Skeletal muscle satellite cell (primary cell): ENCODE results near the gene DESI2. TPM values are rescaled to one million over a fixed set of nuclear protein-coding genes. Genes with fewer than 3 reads are reported as not detected.

Experiments
- H3K27me3 ChIP-seq: 2 replicates; pipeline ENCODE4 v1.7.0; 2013; ENCODE audit warnings: low read length; ENCODE audit not compliant: control insufficient read depth, insufficient read depth
- H3K36me3 ChIP-seq: 2 replicates; pipeline ENCODE4 v1.7.0; 2013; ENCODE audit warnings: mild to moderate bottlenecking, control low read depth, low read length; ENCODE audit not compliant: insufficient read depth
- H3K4me1 ChIP-seq: 2 replicates; pipeline ENCODE4 v1.7.0; 2013; ENCODE audit warnings: low read length; ENCODE audit not compliant: control insufficient read depth, insufficient read depth
- H3K4me2 ChIP-seq: 2 replicates; pipeline ENCODE4 v1.7.0; 2013; ENCODE audit warnings: mild to moderate bottlenecking, low read length
- H3K4me3 ChIP-seq: 2 replicates; pipeline ENCODE4 v1.7.0; 2013; ENCODE audit warnings: low read length
- H3K9ac ChIP-seq: 2 replicates; pipeline ENCODE4 v1.7.0; 2013; ENCODE audit warnings: mild to moderate bottlenecking, low read depth, low read length, moderate library complexity
- H3K9me3 ChIP-seq: replicated peaks from 2 replicates; pipeline ENCODE4 v1.7.0; 2013; ENCODE audit warnings: mild to moderate bottlenecking, control low read depth, low read length
- total RNA-seq: library from RNA; depleted of rRNA; stranded (reverse); fragments of >200 nt; gene quantifications from 2 replicates; pipeline ENCODE4 v1.2.3, GENCODE V29; 2012; rRNA removed

Gene DESI2
- total RNA-seq = 32.7 and 36.9 TPM in 2 replicates

- Histone ChIP-seq H3K36me3 (peaks cover 4% of the 10 kb centered on the region), H3K9ac (peak within 1 kb of the TSS; percentile 95), H3K27me3 (no peaks in the 10 kb centered on the region), H3K4me3 (peak within 1 kb of the TSS; percentile 80), H3K4me2 (peak within 1 kb of the TSS; percentile 88), H3K9me3 (no peaks in the 10 kb centered on the region), H3K4me1 (peaks cover 24% of the 10 kb centered on the region)
Observed at GRCh38 chr1:244652623-244653438, at the start of gene DESI2. Gene DESI2 (plus strand): TSS chr1:244653126. CDS start chr1:244653314, 188 bp downstream.

GRCh38 chr1:244603498-244603897 is 49.4 kb upstream of the DESI2 start:
- Histone ChIP-seq H3K36me3 (no peaks in the 10 kb centered on the region), H3K9me3 (no peaks in the 10 kb centered on the region), H3K4me2 (no peak overlapping the region), H3K4me3 (no peak overlapping the region), H3K4me1 (peaks cover 12% of the 10 kb centered on the region), H3K27me3 (no peaks in the 10 kb centered on the region), H3K9ac (no peak overlapping the region)

- Histone ChIP-seq H3K9ac (no peak overlapping the region), H3K36me3 (no peaks in the 10 kb centered on the region), H3K4me1 (no peaks in the 10 kb centered on the region), H3K27me3 (no peaks in the 10 kb centered on the region), H3K4me2 (no peak overlapping the region), H3K9me3 (no peaks in the 10 kb centered on the region), H3K4me3 (no peak overlapping the region)
Observed at GRCh38 chr1:244605835-244606370, 47.0 kb upstream of the DESI2 start.

- Histone ChIP-seq H3K4me2 (no peak overlapping the region), H3K4me1 (no peaks in the 10 kb centered on the region), H3K9me3 (no peaks in the 10 kb centered on the region), H3K9ac (no peak overlapping the region), H3K27me3 (no peaks in the 10 kb centered on the region), H3K4me3 (no peak overlapping the region), H3K36me3 (no peaks in the 10 kb centered on the region)
Observed at GRCh38 chr1:244614113-244614836, 38.7 kb upstream of the DESI2 start.

- no peak overlapping the region for H3K4me3 ChIP-seq
- H3K4me2 ChIP-seq = no peak overlapping the region
- H3K4me1 ChIP-seq = no peaks in the 10 kb centered on the region
- H3K36me3 ChIP-seq = no peaks in the 10 kb centered on the region
- no peak overlapping the region for H3K9ac ChIP-seq
- no peaks in the 10 kb centered on the region for H3K27me3 ChIP-seq
- H3K9me3 ChIP-seq = no peaks in the 10 kb centered on the region
Observed at GRCh38 chr1:244614879-244615278, 38.0 kb upstream of the DESI2 start.

- Histone ChIP-seq H3K4me3 (no peak overlapping the region), H3K9ac (no peak overlapping the region), H3K9me3 (no peaks in the 10 kb centered on the region), H3K4me2 (no peak overlapping the region), H3K4me1 (no peaks in the 10 kb centered on the region), H3K27me3 (no peaks in the 10 kb centered on the region), H3K36me3 (no peaks in the 10 kb centered on the region)
Observed at GRCh38 chr1:244615301-244615700, 37.6 kb upstream of the DESI2 start.

GRCh38 chr1:244626709-244627108 is 26.2 kb upstream of the DESI2 start:
- H3K4me2 ChIP-seq = no peak overlapping the region
- H3K27me3 ChIP-seq = no peaks in the 10 kb centered on the region
- no peak overlapping the region for H3K4me3 ChIP-seq
- H3K36me3 ChIP-seq = no peaks in the 10 kb centered on the region
- no peaks in the 10 kb centered on the region for H3K9me3 ChIP-seq
- H3K4me1 ChIP-seq = no peaks in the 10 kb centered on the region
- no peak overlapping the region for H3K9ac ChIP-seq

GRCh38 chr1:244628789-244629188 is 24.1 kb upstream of the DESI2 start:
- Histone ChIP-seq H3K36me3 (no peaks in the 10 kb centered on the region), H3K9me3 (no peaks in the 10 kb centered on the region), H3K4me2 (no peak overlapping the region), H3K27me3 (no peaks in the 10 kb centered on the region), H3K4me1 (no peaks in the 10 kb centered on the region), H3K9ac (no peak overlapping the region), H3K4me3 (no peak overlapping the region)

GRCh38 chr1:244633140-244633539 is 19.8 kb upstream of the DESI2 start:
- Histone ChIP-seq H3K4me1 (no peaks in the 10 kb centered on the region), H3K4me2 (no peak overlapping the region), H3K4me3 (no peak overlapping the region), H3K36me3 (no peaks in the 10 kb centered on the region), H3K9me3 (no peaks in the 10 kb centered on the region), H3K27me3 (peaks cover 3% of the 10 kb centered on the region), H3K9ac (no peak overlapping the region)

GRCh38 chr1:244634546-244634945 is 18.4 kb upstream of the DESI2 start:
- H3K36me3 ChIP-seq = no peaks in the 10 kb centered on the region
- no peaks in the 10 kb centered on the region for H3K4me1 ChIP-seq
- no peaks in the 10 kb centered on the region for H3K9me3 ChIP-seq
- H3K9ac ChIP-seq = no peak overlapping the region
- no peak overlapping the region for H3K4me2 ChIP-seq
- peaks cover 3% of the 10 kb centered on the region for H3K27me3 ChIP-seq
- no peak overlapping the region for H3K4me3 ChIP-seq

GRCh38 chr1:244636488-244637259 is 16.3 kb upstream of the DESI2 start:
- Histone ChIP-seq H3K4me1 (no peaks in the 10 kb centered on the region), H3K4me2 (no peak overlapping the region)

More at GRCh38 chr1:244636488-244637259, 16.3 kb upstream of the DESI2 start:
- Histone ChIP-seq H3K4me3 (no peak overlapping the region), H3K36me3 (no peaks in the 10 kb centered on the region), H3K27me3 (peaks cover 4% of the 10 kb centered on the region), H3K9me3 (no peaks in the 10 kb centered on the region), H3K9ac (no peak overlapping the region)
